DMS114 treated with DMSO at 0.1 percent for 48 hours (cell line): ENCODE data around the gene GRIP2.

Source experiments
- DNase-seq: peaks from one replicate; lab custom pipeline; 2025; ENCODE audit not compliant: unreplicated experiment; lab: John Stamatoyannopoulos, UW

The GRIP2 gene

DNA sequence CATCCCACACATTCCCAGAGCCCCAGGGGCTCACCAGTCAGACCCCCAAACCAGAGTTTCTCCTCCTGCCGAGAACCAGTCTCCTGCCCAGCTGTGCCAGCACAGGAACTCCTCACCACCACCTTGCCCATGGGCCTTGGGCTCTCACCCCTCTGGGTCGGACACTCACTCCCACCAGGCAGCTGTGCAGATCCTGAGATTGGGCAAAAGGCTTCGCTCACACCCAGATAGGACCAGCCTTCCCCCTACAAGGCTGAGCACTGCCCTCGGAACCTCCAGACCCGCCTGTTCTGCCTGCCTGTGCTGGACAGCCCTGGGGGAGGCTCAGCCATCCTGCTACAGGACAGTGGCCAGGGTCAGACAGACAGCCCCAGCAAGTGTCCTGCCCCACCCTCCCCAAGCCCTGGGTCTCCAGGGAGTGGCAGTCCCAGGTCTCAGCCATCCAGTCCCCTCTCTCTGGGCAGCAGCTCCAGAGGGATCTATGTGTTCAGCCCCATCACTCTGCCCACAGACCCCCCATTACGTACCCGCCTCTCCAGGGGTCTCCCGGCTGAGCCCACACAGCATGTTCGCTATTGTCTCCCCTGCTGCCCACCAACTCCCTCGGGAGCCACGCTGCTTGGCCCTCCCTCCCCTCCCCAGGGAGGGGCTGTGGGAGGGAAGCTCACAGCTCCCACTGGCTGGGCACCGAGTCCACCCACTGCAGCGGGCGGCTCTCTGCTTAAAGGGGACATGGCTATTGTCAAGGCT, at the start of gene GRIP2:
GRIP2 (minus strand) TSS at position 601 of the 750 bp plus-strand sequence; CDS start at position 567, 34 bp downstream.
- no peak for DNase-seq

DNA sequence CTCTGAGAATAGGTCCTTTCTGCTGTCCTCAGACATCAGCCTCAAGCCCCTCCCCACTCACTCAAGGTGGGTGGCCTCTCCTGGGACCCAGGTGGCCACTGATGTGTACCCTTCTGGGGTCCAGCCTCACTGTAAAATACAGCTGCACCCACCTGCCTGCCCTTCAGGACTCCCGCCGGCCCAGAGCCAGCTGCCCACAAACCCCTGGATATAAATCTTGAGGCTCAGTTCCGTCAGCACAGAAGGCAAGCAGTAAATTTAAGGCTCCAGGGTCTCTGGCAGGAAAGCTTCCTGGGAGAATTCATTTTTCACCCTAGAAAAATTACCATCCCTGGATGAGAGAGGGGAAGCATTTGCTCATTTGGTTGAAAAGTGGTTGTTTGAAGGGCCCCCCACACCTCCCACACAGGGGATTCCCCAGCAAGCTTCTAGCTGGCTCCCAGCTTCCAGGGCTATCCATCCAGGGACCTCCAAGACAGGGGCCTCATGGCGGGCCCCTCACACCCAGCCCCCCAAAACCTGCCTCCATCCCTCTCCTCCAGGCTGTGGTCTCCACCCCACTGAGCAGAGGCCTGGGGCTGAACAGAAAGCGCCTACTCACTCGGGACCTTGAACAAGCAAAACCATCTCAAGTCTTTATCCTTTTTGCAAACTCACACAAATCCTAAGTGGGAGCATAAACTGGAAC, 48.4 kb upstream of the GRIP2 start:
- DNase-seq: no peak

- DNase-seq: no peak
Measured at GRCh38 chr3:14587740-14588360, 47.7 kb upstream of the GRIP2 start.

DNA sequence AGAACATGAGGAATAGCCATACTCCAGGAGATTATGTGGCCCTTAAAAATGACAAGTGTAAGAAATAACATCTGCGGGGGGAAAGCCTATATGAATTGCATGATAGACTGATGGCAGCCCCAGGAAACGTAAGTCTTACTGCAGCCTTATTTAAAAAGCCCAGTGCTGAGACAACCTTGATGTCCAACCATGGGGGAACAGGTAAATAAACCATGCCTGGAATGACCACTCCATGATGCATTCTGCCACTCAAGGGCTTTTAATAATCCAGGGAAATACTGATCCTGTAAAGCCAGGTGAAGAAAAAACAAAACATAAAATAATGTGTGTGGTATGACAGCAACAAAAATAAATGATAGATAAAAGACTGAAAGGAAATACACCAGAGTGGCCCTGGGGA, 46.5 kb upstream of the GRIP2 start:
- DNase-seq: no peak

DNA sequence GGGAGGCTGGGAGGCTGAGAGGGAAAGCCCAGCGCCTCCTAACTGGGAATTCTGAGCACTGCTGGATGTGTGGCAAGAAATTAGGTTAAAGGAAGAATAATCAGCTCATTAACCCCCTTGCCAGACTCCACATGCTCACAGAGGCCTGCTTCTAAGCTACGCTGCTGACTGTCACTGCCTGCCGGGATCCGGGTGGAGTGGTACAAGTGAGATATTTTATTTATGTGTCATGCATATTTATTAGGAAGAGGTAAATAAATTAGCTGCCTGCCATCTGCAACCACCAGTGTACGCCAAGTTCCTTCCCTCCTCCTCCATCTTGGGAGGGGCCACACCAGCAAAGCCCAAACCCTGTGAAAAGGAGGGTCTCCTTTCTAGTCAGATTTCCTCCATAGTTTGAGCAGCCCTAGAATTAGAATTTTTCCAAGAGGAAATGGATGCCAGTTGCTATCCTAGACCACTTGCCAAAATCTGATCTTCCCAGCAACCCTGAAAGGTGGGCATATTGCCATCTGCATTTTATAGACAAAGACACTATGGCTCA, 43.5 kb upstream of the GRIP2 start:
- no peak for DNase-seq

DNA sequence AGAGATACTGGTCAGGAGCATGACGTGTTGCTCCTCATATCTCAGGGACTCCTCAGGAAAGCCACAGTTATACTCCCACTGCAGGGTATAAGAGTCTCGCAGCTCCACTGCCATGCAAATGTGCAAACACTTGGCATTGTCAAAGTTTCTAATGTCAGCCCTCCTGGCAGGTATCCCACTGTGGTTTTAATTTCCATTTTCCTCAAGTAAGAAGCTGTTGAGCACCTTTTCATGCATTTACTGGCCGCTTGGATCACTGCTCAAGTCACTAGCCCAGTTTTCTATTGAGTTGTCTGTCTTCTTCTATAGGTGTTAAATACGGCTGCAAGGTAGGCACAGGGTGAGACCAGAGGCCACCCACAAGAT, 41.9 kb upstream of the GRIP2 start:
- DNase-seq: no peak

DNA sequence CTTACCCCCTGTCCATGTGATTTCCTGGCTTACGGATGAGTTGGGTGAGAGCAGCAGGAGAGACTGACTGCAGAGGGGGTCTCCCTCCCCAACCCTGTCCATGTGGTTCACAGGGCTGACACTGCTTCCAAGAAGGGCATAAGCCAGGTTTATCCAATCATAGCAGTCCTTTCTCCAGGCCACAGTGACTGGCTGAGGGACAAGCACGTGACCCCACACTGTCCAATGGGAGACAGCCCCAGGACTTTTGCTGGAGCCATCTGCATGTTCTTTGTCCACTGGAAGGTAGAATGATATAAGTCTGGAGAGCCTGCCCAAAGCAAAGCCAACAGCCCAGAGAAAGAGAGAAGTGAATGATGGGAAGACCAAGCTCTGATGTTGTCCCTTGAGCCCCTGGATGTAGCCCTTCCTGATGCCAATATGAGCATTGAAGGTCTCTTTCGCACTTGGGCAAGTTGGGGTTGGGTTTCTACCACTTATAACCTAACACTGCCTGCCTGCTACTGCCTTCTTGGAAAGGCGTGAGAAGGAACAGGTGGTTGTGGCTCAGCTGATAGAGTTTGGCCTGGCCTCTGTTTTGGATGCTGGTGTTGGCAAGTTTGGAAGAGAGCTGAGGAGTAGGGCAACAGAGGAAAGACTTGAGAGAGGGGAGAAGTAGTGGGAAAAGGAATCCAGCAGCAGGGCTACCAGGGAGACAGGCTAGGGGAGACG, 41.3 kb upstream of the GRIP2 start:
- DNase-seq: no peak

GRCh38 chr3:14577897-14578296, 37.8 kb upstream of the GRIP2 start:
- DNase-seq: no peak

- DNase-seq: no peak
Measured at GRCh38 chr3:14576163-14576562, 36.0 kb upstream of the GRIP2 start.

- DNase-seq: no peak
Measured at GRCh38 chr3:14574183-14574582, 34.0 kb upstream of the GRIP2 start.

- no peak for DNase-seq
Measured at GRCh38 chr3:14573706-14574105, 33.6 kb upstream of the GRIP2 start.

- no peak for DNase-seq
Measured at GRCh38 chr3:14570864-14571263, 30.7 kb upstream of the GRIP2 start.

- no peak for DNase-seq
Measured at GRCh38 chr3:14570089-14570488, 29.9 kb upstream of the GRIP2 start.

GRCh38 chr3:14569474-14570000, 29.4 kb upstream of the GRIP2 start:
- DNase-seq: no peak

DNA sequence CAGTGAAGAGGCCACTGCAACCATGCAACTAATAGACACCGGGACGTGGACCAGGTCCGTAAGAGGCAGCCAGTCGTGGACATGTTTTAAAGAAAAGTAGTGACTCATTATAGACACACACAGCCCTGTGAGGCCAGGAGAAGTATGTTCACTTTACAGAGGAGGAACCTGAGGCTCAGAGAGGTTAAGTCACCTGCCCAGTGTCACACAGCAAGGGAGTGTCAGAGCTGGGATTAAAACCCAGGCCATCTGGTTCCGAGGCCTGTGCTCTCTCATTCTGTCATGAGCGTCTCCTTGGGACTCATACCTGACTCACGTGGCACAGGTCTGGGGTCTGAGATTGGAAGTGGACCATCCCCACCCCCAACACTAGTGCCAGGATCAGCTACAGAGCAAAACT, 28.1 kb upstream of the GRIP2 start:
- no peak for DNase-seq

GRCh38 chr3:14566812-14567211, 26.7 kb upstream of the GRIP2 start:
- DNase-seq: no peak

DNA sequence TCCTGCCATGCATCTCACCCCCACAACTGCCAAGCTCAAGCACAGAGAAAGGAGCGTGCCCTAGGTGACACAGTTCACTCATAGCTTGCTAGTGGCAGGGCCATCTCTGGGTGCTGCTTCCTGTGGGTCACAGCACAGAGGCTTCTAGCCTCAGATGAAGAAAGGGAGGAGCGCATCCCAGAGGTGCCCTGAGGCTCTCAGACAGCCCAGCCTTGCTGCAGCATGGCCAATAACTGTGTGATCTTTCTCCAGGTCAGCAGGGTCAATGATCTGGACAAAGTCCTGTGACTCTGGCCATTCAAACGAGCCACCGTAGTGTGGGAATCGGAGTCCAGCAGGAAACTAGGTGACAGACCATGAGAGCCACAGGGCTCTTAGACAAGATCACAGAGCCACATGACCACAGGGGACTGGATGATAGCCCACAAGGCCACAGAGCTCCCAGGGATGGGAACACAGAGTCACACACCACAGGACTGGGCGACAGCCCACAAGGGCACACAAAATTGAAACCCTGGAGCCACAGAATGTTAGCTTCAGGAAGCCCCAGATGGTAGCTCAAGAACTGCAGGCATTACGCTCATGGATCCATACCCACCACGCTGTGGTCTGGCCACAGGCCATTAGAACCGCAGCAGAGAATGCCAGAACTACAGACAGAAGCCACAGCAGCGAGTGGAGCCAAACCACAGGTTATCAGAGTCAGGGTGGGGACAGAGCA, 25.9 kb upstream of the GRIP2 start:
- DNase-seq: no peak

DNA sequence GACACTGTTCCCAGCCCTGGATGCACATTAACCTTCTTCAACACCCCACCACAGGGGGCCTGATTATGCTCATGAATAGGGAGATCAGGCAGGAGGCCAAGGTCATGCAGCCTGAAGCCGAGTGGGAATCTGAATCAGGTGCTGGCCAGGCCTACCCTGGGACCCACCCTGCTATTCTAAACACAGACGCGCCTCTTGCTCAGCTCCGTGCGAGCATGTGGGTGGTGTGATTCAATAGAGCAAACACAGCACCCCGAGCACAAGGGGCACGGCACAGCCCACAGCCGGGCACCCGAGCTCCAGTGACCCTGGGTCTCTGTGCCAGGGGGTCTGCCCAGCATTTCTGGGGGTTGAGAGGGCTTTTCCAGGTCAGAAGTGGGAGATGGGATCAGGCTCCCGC, 24.6 kb upstream of the GRIP2 start:
- DNase-seq: no peak

DNA sequence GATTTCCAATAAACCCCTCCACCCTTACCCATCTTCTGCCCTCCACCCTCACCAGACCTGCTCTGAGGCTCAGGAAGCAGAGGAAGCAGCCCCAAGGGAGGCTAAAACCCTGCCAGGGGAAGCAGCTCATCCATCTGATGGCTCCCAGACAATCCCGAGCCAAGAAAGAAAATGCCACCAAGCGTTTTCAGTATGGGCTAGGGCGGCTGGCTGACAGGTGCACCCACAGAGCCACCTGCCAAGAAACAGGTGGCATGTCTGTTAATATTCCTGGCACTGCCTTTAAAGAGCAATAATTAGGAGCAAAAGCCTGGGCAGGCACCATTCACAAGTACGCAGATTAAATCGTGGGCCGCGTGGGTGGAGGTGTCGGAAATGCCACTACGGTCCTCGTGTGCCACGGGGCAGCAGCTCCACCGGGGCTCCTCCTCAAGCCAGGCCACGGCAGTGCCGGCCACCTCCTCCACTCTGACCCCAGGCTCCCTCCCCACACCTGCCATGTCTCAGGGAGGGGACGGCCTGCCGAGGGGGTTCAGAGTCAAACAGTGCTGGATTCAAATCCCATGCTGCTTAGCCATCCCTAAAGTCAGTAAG, 23.9 kb upstream of the GRIP2 start:
- DNase-seq: no peak
